H54 (cell line): Measurements from ENCODE around the gene ING5.
A peak's percentile ranks its signal among the peaks of the same experiment; 100 is the strongest.
"Not testable (repeated sequence)": the region's sequence is repeated elsewhere in the genome, so short reads cannot be mapped to it uniquely, and the experiment has no call there.

ENCODE experiments used
- DNase-seq: peaks from one replicate; pipeline ENCODE4 v3.0.0; 2011; ENCODE audit warnings: low spot score, mixed read lengths; ENCODE audit not compliant: insufficient read length
- FAIRE-seq: peaks from 3 replicates; lab custom pipeline; 2011; peaks lifted over from hg19 to GRCh38; lab: Jason Lieb, UNC
- POLR2A ChIP-seq: IDR thresholded peaks from 2 replicates; pipeline ENCODE4 v1.6.1; 2011; ENCODE audit warnings: low read depth, mild to moderate bottlenecking, low read length

The ING5 gene

GRCh38 chr2:241701399-241702154 lies at the start of gene ING5:
ING5 (plus strand) TSS chr2:241702039; CDS start chr2:241702066, 27 bp downstream.
- FAIRE-seq (no peak), DNase-seq (peak; percentile 86)
- peak; percentile 68; the same call in 1 of the 2 replicates for TF ChIP-seq POLR2A

GRCh38 chr2:241652142-241652541 lies 49.7 kb upstream of the ING5 start:
- DNase-seq (no peak), FAIRE-seq (no peak)
- TF ChIP-seq POLR2A: no peak

- DNase-seq (no peak), FAIRE-seq (no peak)
- no peak for TF ChIP-seq POLR2A
Measured at GRCh38 chr2:241652722-241653121, 49.1 kb upstream of the ING5 start.

GRCh38 chr2:241653210-241653750 lies 48.6 kb upstream of the ING5 start:
- TF ChIP-seq POLR2A: no peak
- no peak for FAIRE-seq

GRCh38 chr2:241654551-241654950 lies 47.3 kb upstream of the ING5 start:
- FAIRE-seq (no peak), DNase-seq (no peak)
- no peak for TF ChIP-seq POLR2A

More at GRCh38 chr2:241653210-241653750, 48.6 kb upstream of the ING5 start:
- DNase-seq: no peak

- FAIRE-seq (no peak), DNase-seq (no peak)
- TF ChIP-seq POLR2A: no peak
Measured at GRCh38 chr2:241655516-241656189, 46.2 kb upstream of the ING5 start.

GRCh38 chr2:241656190-241656741 lies 45.6 kb upstream of the ING5 start:
- no peak for TF ChIP-seq POLR2A
- no peak for FAIRE-seq
- DNase-seq: no peak

- DNase-seq (no peak), FAIRE-seq (no peak)
- TF ChIP-seq POLR2A: no peak
Measured at GRCh38 chr2:241657786-241658254, 44.0 kb upstream of the ING5 start.

GRCh38 chr2:241658296-241658695 lies 43.5 kb upstream of the ING5 start:
- TF ChIP-seq POLR2A: no peak
- DNase-seq: no peak
- FAIRE-seq: no peak

GRCh38 chr2:241659150-241659739 lies 42.6 kb upstream of the ING5 start:
- DNase-seq: no peak
- no peak for FAIRE-seq
- no peak for TF ChIP-seq POLR2A

GRCh38 chr2:241660593-241661213 lies 41.1 kb upstream of the ING5 start:
- DNase-seq: no peak
- no peak for FAIRE-seq
- no peak for TF ChIP-seq POLR2A

- DNase-seq, FAIRE-seq: not testable (repeated sequence)
Measured at GRCh38 chr2:241662731-241663130, 39.1 kb upstream of the ING5 start.

GRCh38 chr2:241665731-241666440 lies 36.0 kb upstream of the ING5 start:
- no peak for TF ChIP-seq POLR2A
- DNase-seq (no peak), FAIRE-seq (no peak)
